HepG2 (cell line): ENCODE measurements around the gene HDAC4. TPM values are rescaled to one million over a fixed set of nuclear protein-coding genes. Genes with fewer than 3 reads are reported as not detected.

ENCODE experiments used
- AKNA ChIP-seq: sonication (generic); formaldehyde crosslinking; IDR thresholded peaks from 2 replicates; pipeline ENCODE4 v1.4.0; 2020; ENCODE audit warnings: missing genetic modification reagents, borderline replicate concordance
- BHLHE40 ChIP-seq: IDR thresholded peaks from 2 replicates; pipeline ENCODE4 v1.6.1; 2011; ENCODE audit warnings: low read length, improper control_type of control experiment
- CREB1 ChIP-seq, 2 experiments: fragments of 450-650 bp in 1 of 2; IDR thresholded peaks; 2 replicates each; pipeline ENCODE4 v1.6.1; 2016 to 2017; ENCODE audit warnings: control low read depth in 1 of 2, mild to moderate bottlenecking in 1 of 2, missing compliant biosample characterization in 1 of 2, missing genetic modification characterization in 1 of 2
- DNMT1 ChIP-seq: sonication (generic); formaldehyde crosslinking; IDR thresholded peaks from 2 replicates; pipeline ENCODE4 v1.5.1; 2020; ENCODE audit warnings: mild to moderate bottlenecking, missing genetic modification reagents
- KLF16 ChIP-seq, 2 experiments: sonication (generic) in 1 of 2; formaldehyde crosslinking in 1 of 2; IDR thresholded peaks; 2 replicates each; pipeline versions ENCODE4 v1.6.1 to v1.8.0; 2016 to 2023; ENCODE audit warnings: missing genetic modification reagents in 2 of 2, missing compliant biosample characterization in 1 of 2
- MLX ChIP-seq: IDR thresholded peaks from 2 replicates; pipeline ENCODE4 v1.6.1; 2016
- MYNN ChIP-seq: sonication (generic); formaldehyde crosslinking; IDR thresholded peaks from 2 replicates; pipeline ENCODE4 v1.4.0; 2020; ENCODE audit warnings: mild to moderate bottlenecking, low read depth, missing genetic modification reagents
- RAD51 ChIP-seq: fragments of 450-650 bp; IDR thresholded peaks from 2 replicates; pipeline ENCODE4 v1.6.1; 2016; ENCODE audit warnings: borderline replicate concordance
- SAP130 ChIP-seq: IDR thresholded peaks from 2 replicates; pipeline ENCODE4 v1.6.1; 2016; ENCODE audit warnings: low read depth
- TBL1XR1 ChIP-seq: fragments of 150-350 bp; IDR thresholded peaks from 2 replicates; pipeline ENCODE4 v1.6.1; 2014; ENCODE audit warnings: borderline replicate concordance, low read length; ENCODE audit not compliant: partially characterized antibody
- TGIF2 ChIP-seq: IDR thresholded peaks from 2 replicates; pipeline ENCODE4 v1.6.1; 2016; ENCODE audit warnings: control low read depth, missing compliant biosample characterization
- TOE1 ChIP-seq: sonication (generic); formaldehyde crosslinking; IDR thresholded peaks from 2 replicates; pipeline ENCODE4 v1.4.0; 2020; ENCODE audit warnings: mild to moderate bottlenecking, missing genetic modification reagents
- ZNF12 ChIP-seq: sonication (generic); formaldehyde crosslinking; IDR thresholded peaks from 2 replicates; pipeline ENCODE4 v1.5.0; 2020; ENCODE audit warnings: missing genetic modification reagents
- ZNF678 ChIP-seq: sonication (generic); formaldehyde crosslinking; IDR thresholded peaks from 2 replicates; pipeline ENCODE4 v1.4.0; 2020; ENCODE audit warnings: mild to moderate bottlenecking, missing genetic modification reagents
- polyA plus RNA-seq, 8 experiments: library from polyadenylated mRNA; depleted of rRNA in 3 of 8; stranded (reverse) in 7 of 8; unstranded in 1 of 8; fragments of >200 nt; fragmentation: Illumina TruSeq in 4 of 8; extraction: Trizol in 4 of 8; gene quantifications; 2 replicates each; pipeline versions ENCODE4 v1.2.1 to v1.2.3, GENCODE V29; 2011 to 2016; ENCODE audit warnings: low read depth in 4 of 8, missing spikeins in 1 of 8, mixed read lengths in 1 of 8; ENCODE audit not compliant: insufficient read depth in 1 of 8
- total RNA-seq, 5 experiments: library from RNA; depleted of rRNA; stranded (reverse); fragments of >200 nt; fragmentation: Illumina TruSeq; extraction: Trizol; gene quantifications; 2 replicates each; pipeline ENCODE4 v1.2.3, GENCODE V29; 2016; ENCODE audit warnings: low read depth in 1 of 5
- TF ChIP-seq, protein P1 (sequence below): IDR thresholded peaks from 2 replicates; pipeline ENCODE4 v1.6.1; 2016
- TF ChIP-seq, protein P2 (sequence below): sonication (generic); formaldehyde crosslinking; IDR thresholded peaks from 2 replicates; pipeline ENCODE4 v1.4.0; 2020; ENCODE audit warnings: missing genetic modification reagents
- TF ChIP-seq, protein P3 (sequence below): sonication (generic); formaldehyde crosslinking; IDR thresholded peaks from 2 replicates; pipeline ENCODE4 v1.4.0; 2020; ENCODE audit warnings: mild to moderate bottlenecking, missing genetic modification reagents
- TF ChIP-seq, protein P4 (sequence below): IDR thresholded peaks from 2 replicates; pipeline ENCODE4 v1.6.1; 2012; ENCODE audit warnings: inconsistent platforms

Gene HDAC4
- total and polyA plus RNA-seq, 2 of the 13 experiments (the other 11 are each of a cell fraction or from before 2014, with no cell fraction given) = 10.1 to 11.5 TPM

DNA sequence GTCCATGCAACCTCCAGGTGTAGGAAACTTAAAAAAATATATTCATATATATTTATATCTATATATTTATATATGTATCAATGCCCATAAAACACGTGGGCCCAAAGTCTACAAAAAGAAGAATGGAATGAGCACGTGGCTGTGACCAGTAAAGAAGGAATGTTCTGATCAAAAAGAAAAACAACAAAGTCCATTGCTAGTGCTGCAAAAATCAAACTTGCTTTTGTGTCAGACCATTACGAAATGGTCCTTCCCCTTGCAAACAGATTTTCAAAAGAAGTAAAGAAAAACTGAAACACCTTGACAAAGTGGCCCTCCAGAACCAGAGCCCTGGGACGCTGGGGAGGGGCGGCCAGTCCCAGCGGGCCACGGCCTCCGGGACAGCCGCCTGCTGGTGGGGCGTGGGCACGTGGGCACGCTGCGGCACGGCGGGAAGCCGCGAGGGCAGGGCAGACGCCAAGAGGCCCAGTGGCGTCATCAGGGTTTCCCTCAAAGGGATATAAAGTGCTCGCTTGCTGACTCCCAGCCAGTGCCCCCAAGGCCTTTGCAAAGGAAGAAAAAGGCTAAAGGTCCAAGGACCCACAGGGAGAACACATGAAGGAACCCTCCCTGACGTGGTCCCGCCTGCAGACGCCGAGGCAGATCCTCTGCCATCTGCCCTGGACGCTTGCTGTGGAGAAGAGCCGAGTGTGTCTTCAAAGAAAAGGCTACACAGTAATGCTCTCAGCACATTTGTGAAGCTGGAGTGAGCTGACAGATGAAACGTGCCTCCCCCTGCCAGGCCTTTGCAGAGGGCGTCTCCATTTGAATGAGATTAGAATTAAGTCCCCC, 351.2 kb downstream of the HDAC4 start (continued):
- TF ChIP-seq, protein P1, sequence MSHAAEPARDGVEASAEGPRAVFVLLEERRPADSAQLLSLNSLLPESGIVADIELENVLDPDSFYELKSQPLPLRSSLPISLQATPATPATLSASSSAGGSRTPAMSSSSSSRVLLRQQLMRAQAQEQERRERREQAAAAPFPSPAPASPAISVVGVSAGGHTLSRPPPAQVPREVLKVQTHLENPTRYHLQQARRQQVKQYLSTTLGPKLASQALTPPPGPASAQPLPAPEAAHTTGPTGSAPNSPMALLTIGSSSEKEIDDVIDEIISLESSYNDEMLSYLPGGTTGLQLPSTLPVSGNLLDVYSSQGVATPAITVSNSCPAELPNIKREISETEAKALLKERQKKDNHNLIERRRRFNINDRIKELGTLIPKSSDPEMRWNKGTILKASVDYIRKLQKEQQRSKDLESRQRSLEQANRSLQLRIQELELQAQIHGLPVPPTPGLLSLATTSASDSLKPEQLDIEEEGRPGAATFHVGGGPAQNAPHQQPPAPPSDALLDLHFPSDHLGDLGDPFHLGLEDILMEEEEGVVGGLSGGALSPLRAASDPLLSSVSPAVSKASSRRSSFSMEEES (CRISPR knock-in tag) = peak; percentile 91
- TF ChIP-seq RAD51 = 0 out of 2 replicates have a peak, but pooled peaks have one; percentile 14
- 0 out of 2 replicates have a peak, but pooled peaks have one; percentile 8 for TF ChIP-seq ZNF12
- no peak for TF ChIP-seq ZNF678 (CRISPR knock-in tag)
- TF ChIP-seq, protein P2, sequence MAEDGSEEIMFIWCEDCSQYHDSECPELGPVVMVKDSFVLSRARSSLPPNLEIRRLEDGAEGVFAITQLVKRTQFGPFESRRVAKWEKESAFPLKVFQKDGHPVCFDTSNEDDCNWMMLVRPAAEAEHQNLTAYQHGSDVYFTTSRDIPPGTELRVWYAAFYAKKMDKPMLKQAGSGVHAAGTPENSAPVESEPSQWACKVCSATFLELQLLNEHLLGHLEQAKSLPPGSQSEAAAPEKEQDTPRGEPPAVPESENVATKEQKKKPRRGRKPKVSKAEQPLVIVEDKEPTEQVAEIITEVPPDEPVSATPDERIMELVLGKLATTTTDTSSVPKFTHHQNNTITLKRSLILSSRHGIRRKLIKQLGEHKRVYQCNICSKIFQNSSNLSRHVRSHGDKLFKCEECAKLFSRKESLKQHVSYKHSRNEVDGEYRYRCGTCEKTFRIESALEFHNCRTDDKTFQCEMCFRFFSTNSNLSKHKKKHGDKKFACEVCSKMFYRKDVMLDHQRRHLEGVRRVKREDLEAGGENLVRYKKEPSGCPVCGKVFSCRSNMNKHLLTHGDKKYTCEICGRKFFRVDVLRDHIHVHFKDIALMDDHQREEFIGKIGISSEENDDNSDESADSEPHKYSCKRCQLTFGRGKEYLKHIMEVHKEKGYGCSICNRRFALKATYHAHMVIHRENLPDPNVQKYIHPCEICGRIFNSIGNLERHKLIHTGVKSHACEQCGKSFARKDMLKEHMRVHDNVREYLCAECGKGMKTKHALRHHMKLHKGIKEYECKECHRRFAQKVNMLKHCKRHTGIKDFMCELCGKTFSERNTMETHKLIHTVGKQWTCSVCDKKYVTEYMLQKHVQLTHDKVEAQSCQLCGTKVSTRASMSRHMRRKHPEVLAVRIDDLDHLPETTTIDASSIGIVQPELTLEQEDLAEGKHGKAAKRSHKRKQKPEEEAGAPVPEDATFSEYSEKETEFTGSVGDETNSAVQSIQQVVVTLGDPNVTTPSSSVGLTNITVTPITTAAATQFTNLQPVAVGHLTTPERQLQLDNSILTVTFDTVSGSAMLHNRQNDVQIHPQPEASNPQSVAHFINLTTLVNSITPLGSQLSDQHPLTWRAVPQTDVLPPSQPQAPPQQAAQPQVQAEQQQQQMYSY (CRISPR knock-in tag) = no peak
- TF ChIP-seq MLX (CRISPR knock-in tag) = peak; percentile 64; the same call in 1 of the 2 replicates
- TF ChIP-seq BHLHE40 = peak; percentile 70
- no peak for TF ChIP-seq CREB1 (IDR thresholded peaks at IDR 0.05)
- TF ChIP-seq CREB1 (CRISPR knock-in tag; IDR thresholded peaks at IDR 0.05) = no peak
- no peak for TF ChIP-seq DNMT1
- TF ChIP-seq, protein P3, sequence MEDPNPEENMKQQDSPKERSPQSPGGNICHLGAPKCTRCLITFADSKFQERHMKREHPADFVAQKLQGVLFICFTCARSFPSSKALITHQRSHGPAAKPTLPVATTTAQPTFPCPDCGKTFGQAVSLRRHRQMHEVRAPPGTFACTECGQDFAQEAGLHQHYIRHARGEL (CRISPR knock-in tag) = no peak
- no peak for TF ChIP-seq TGIF2 (CRISPR knock-in tag)
- peak; percentile 47 for TF ChIP-seq SAP130 (CRISPR knock-in tag)
- no peak for TF ChIP-seq MYNN (CRISPR knock-in tag)
- TF ChIP-seq, protein P4, sequence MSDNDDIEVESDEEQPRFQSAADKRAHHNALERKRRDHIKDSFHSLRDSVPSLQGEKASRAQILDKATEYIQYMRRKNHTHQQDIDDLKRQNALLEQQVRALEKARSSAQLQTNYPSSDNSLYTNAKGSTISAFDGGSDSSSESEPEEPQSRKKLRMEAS = peak; percentile 74
- no peak for TF ChIP-seq AKNA (CRISPR knock-in tag)
- TF ChIP-seq TOE1 (CRISPR knock-in tag) = no peak
- TF ChIP-seq KLF16 (CRISPR knock-in tag; IDR thresholded peaks at IDR 0.05) = 0 out of 4 replicates have a peak, but pooled peaks of 1 of the 2 experiments have one; percentile 38
- no peak for TF ChIP-seq TBL1XR1
